HEK293 (cell line): ENCODE measurements around the gene SNX20.

Source experiments
- CTCF ChIP-seq: fragments of 450-650 bp; formaldehyde crosslinking; IDR thresholded peaks from 2 replicates; pipeline ENCODE4 v1.5.1; 2016; ENCODE audit warnings: missing biosample characterization, missing genetic modification characterization
- ZNF394 ChIP-seq: fragments of 450-650 bp; formaldehyde crosslinking; IDR thresholded peaks from 2 replicates; pipeline ENCODE4 v1.5.1; 2016; ENCODE audit warnings: missing biosample characterization, missing genetic modification characterization, mild to moderate bottlenecking, moderate library complexity, borderline replicate concordance

- TF ChIP-seq ZNF394 (tag by site-specific recombination) = no peak
- TF ChIP-seq CTCF (tag by site-specific recombination) = no peak
These were observed 3.8 kb upstream of the SNX20 start for GRCh38 chr16:50684823-50685461.
